CD8-positive, alpha-beta memory T cell (primary cell): ENCODE data around the gene GLUL. TPM values are rescaled to one million over a fixed set of nuclear protein-coding genes. Genes with fewer than 3 reads are reported as not detected.

Experiments
- CTCF ChIA-PET: fragments of 350-600 bp; sonication (Branson Sonifier 250); formaldehyde crosslinking; loops from one replicate; lab custom pipeline; 2021; ENCODE audit warnings: antibody characterized with exemption; lab: Charles Lee
- POLR2A ChIA-PET: fragments of 350-600 bp; sonication (Branson Sonifier 250); formaldehyde crosslinking; loops from one replicate; lab custom pipeline; 2021; ENCODE audit warnings: antibody characterized with exemption; lab: Charles Lee
- DNase-seq, 5 donors: peaks; one replicate each; pipeline versions ENCODE4 v3.0.0 to v3.0.0-alpha.2; 2020 to 2022; ENCODE audit warnings: mixed read lengths in 1 of 5
- H3K27ac ChIP-seq: one replicate; pipeline ENCODE4 v1.7.0; 2013; ENCODE audit warnings: low read depth, mild to moderate bottlenecking, low read length, moderate library complexity
- H3K27me3 ChIP-seq: 2 replicates; pipeline ENCODE4 v1.7.0; 2013; ENCODE audit warnings: low read length, mild to moderate bottlenecking; ENCODE audit not compliant: insufficient read depth, poor library complexity, severe bottlenecking
- H3K36me3 ChIP-seq: 2 replicates; pipeline ENCODE4 v1.7.0; 2013; ENCODE audit warnings: mild to moderate bottlenecking, low read length, moderate library complexity; ENCODE audit not compliant: insufficient read depth
- H3K4me1 ChIP-seq: 2 replicates; pipeline ENCODE4 v1.7.0; 2013; ENCODE audit warnings: mild to moderate bottlenecking, low read length, moderate library complexity; ENCODE audit not compliant: insufficient read depth
- H3K4me3 ChIP-seq: 2 replicates; pipeline ENCODE4 v1.7.0; 2013; ENCODE audit warnings: mild to moderate bottlenecking, low read length
- H3K9me3 ChIP-seq: 2 replicates; pipeline ENCODE4 v1.7.0; 2013; ENCODE audit warnings: mild to moderate bottlenecking, low read length
- H3K27ac Mint-ChIP-seq, 8 donors: one replicate each; pipeline ENCODE4 v1.8.0; 2020 to 2021; ENCODE audit warnings: mixed read lengths in 8 of 8, mild to moderate bottlenecking in 6 of 8, inconsistent platforms in 3 of 8, moderate library complexity in 3 of 8
- H3K27me3 Mint-ChIP-seq, 2 donors: one replicate each; pipeline ENCODE4 v1.8.0; 2020 to 2021; ENCODE audit warnings: mixed read lengths in 2 of 2, mild to moderate bottlenecking in 1 of 2, moderate library complexity in 1 of 2
- H3K36me3 Mint-ChIP-seq, 3 donors: one replicate each; pipeline ENCODE4 v1.8.0; 2020 to 2021; ENCODE audit warnings: mixed read lengths in 3 of 3, inconsistent platforms in 1 of 3, mild to moderate bottlenecking in 1 of 3
- H3K4me1 Mint-ChIP-seq, 3 donors: one replicate each; pipeline ENCODE4 v1.8.0; 2020 to 2021; ENCODE audit warnings: mixed read lengths in 3 of 3, inconsistent platforms in 1 of 3, mild to moderate bottlenecking in 1 of 3
- H3K4me3 Mint-ChIP-seq, 7 donors: one replicate each; pipeline ENCODE4 v1.8.0; 2020 to 2021; ENCODE audit warnings: mixed read lengths in 7 of 7, mild to moderate bottlenecking in 6 of 7, moderate library complexity in 4 of 7, inconsistent platforms in 2 of 7
- H3K9me3 Mint-ChIP-seq, 5 donors: one replicate each; pipeline ENCODE4 v1.8.0; 2020 to 2022; ENCODE audit warnings: mixed read lengths in 5 of 5, mild to moderate bottlenecking in 3 of 5, moderate library complexity in 2 of 5, inconsistent platforms in 1 of 5
- polyA plus RNA-seq: library from polyadenylated mRNA; unstranded; fragments of 300-500 nt; fragmentation: Illumina TruSeq; gene quantifications from one replicate; pipeline ENCODE4 v1.2.3, GENCODE V29; 2021
- total RNA-seq, 2 experiments: library from RNA; stranded (reverse); gene quantifications; one replicate each; pipeline ENCODE4 v1.2.3, GENCODE V29; 2021

Gene GLUL
- total and polyA plus RNA-seq, 3 experiments from 2014 or later, result 31.2 to 62.9 (median 32.7) TPM

- peaks cover 3% of the 10 kb centered on the region for H3K27me3 ChIP-seq
- H3K36me3 ChIP-seq, result no peaks in the 10 kb centered on the region
- Mint-ChIP-seq H3K27me3 (peaks cover 19 to 41% of the 10 kb centered on the region in 2 donors), H3K27ac (no peak overlapping the region), H3K9me3 (peaks cover 0 to 10% (median 6%) of the 10 kb centered on the region in 5 donors), H3K4me1 (no peaks in the 10 kb centered on the region), H3K4me3 (no peak overlapping the region), H3K36me3 (no peaks in the 10 kb centered on the region)
- H3K27ac ChIP-seq, result no peak overlapping the region
- H3K9me3 ChIP-seq, result no peaks in the 10 kb centered on the region
- POLR2A ChIA-PET, result no interaction called here
- no peak overlapping the region for H3K4me3 ChIP-seq
- CTCF ChIA-PET, result interaction anchor here (1.3 kb wide), 1 partner anchor 9 kb away, joined by 5 read pairs; no protein-coding TSS in a partner anchor
- no peaks in the 10 kb centered on the region for H3K4me1 ChIP-seq
- DNase-seq, result no peak
These were observed 14.0 kb upstream of the GLUL start for GRCh38 chr1:182405578-182405977.

- Mint-ChIP-seq H3K27me3 (peaks cover 19 to 36% of the 10 kb centered on the region in 2 donors), H3K36me3 (no peaks in the 10 kb centered on the region), H3K4me1 (no peaks in the 10 kb centered on the region), H3K9me3 (peaks cover 0 to 10% (median 6%) of the 10 kb centered on the region in 5 donors), H3K4me3 (no peak overlapping the region), H3K27ac (no peak overlapping the region)
- no peaks in the 10 kb centered on the region for H3K36me3 ChIP-seq
- no peak for DNase-seq
- no peaks in the 10 kb centered on the region for H3K9me3 ChIP-seq
- peaks cover 3% of the 10 kb centered on the region for H3K27me3 ChIP-seq
- ChIA-PET CTCF (interaction anchor here (1.3 kb wide), 1 partner anchor 8 kb away, joined by 5 read pairs; no protein-coding TSS in a partner anchor), POLR2A (no interaction called here)
- no peak overlapping the region for H3K4me3 ChIP-seq
- H3K4me1 ChIP-seq, result no peaks in the 10 kb centered on the region
- no peak overlapping the region for H3K27ac ChIP-seq
These were observed 13.2 kb upstream of the GLUL start for GRCh38 chr1:182404781-182405180.

- Histone ChIP-seq H3K9me3 (no peaks in the 10 kb centered on the region), H3K4me3 (no peak within 1 kb of the TSS), H3K27ac (no peak within 1 kb of the TSS), H3K4me1 (peaks cover 5% of the 10 kb centered on the region), H3K27me3 (no peaks in the 10 kb centered on the region), H3K36me3 (no peaks in the 10 kb centered on the region)
- peaks cover 0 to 4% (median 2%) of the 10 kb centered on the region in 5 donors for H3K9me3 Mint-ChIP-seq
- peaks cover 4 to 5% (median 4%) of the 10 kb centered on the region in 3 donors for H3K4me1 Mint-ChIP-seq
- no peak for DNase-seq
- H3K27ac Mint-ChIP-seq, result no peak within 1 kb of the TSS
- H3K36me3 Mint-ChIP-seq, result no peaks in the 10 kb centered on the region
- POLR2A ChIA-PET, result no interaction called here
- no peak within 1 kb of the TSS for H3K4me3 Mint-ChIP-seq
- CTCF ChIA-PET, result interaction anchor here (1.1 to 2.4 kb wide), 2 partner anchors 257 to 315 kb away, joined by 3 to 17 read pairs; no protein-coding TSS in a partner anchor
- H3K27me3 Mint-ChIP-seq, result peaks cover 7 to 19% of the 10 kb centered on the region in 2 donors
These were observed 9.0 kb upstream of the GLUL start, which contains the start of gene TEDDM1 for GRCh38 chr1:182400567-182400966. Gene TEDDM1 (minus strand): TSS chr1:182400667. CDS start chr1:182400485, 182 bp downstream.

GRCh38 chr1:182397653-182398393, 6.2 kb upstream of the GLUL start:
- H3K4me1 ChIP-seq, result peaks cover 5% of the 10 kb centered on the region
- peaks cover 4 to 19% of the 10 kb centered on the region in 2 donors for H3K27me3 Mint-ChIP-seq
- no peak overlapping the region for H3K27ac ChIP-seq
- CTCF ChIA-PET, result interaction anchor here (1.2 to 3.2 kb wide), 6 partner anchors 10 to 317 kb away, joined by 3 to 113 read pairs (median 6); no protein-coding TSS in a partner anchor
- H3K27ac Mint-ChIP-seq, result no peak overlapping the region
- H3K27me3 ChIP-seq, result no peaks in the 10 kb centered on the region
- no peak overlapping the region for H3K4me3 Mint-ChIP-seq
- peaks cover 4 to 6% (median 4%) of the 10 kb centered on the region in 3 donors for H3K4me1 Mint-ChIP-seq
- H3K9me3 Mint-ChIP-seq, result no peaks in the 10 kb centered on the region
- no peaks in the 10 kb centered on the region for H3K36me3 Mint-ChIP-seq
- no peak overlapping the region for H3K4me3 ChIP-seq
- H3K9me3 ChIP-seq, result no peaks in the 10 kb centered on the region
- no peak for DNase-seq
- POLR2A ChIA-PET, result no interaction called here
- H3K36me3 ChIP-seq, result no peaks in the 10 kb centered on the region

- Histone ChIP-seq H3K27ac (no peak overlapping the region), H3K27me3 (no peaks in the 10 kb centered on the region), H3K9me3 (no peaks in the 10 kb centered on the region), H3K4me3 (no peak overlapping the region), H3K36me3 (no peaks in the 10 kb centered on the region), H3K4me1 (peaks cover 9% of the 10 kb centered on the region)
- Mint-ChIP-seq H3K4me3 (no peak overlapping the region), H3K36me3 (no peaks in the 10 kb centered on the region), H3K9me3 (no peaks in the 10 kb centered on the region), H3K27ac (no peak overlapping the region), H3K4me1 (peaks cover 13 to 15% (median 14%) of the 10 kb centered on the region in 3 donors), H3K27me3 (peaks cover 7 to 22% of the 10 kb centered on the region in 2 donors)
- POLR2A ChIA-PET, result interaction anchor here (1.6 kb wide), 1 partner anchor 252 kb away, joined by 8 read pairs; no protein-coding TSS in a partner anchor
- no peak for DNase-seq
- CTCF ChIA-PET, result interaction anchor here (1.1 to 3.2 kb wide), 10 partner anchors 9 to 315 kb away, joined by 3 to 113 read pairs (median 6); no protein-coding TSS in a partner anchor
These were observed 4.3 kb upstream of the GLUL start for GRCh38 chr1:182395906-182396305.

- ChIA-PET POLR2A (interaction anchor here (0.7 kb wide), 1 partner anchor 251 kb away, joined by 6 read pairs; no protein-coding TSS in a partner anchor), CTCF (interaction anchor here (3.2 kb wide), 1 partner anchor 251 kb away, joined by 18 read pairs; no protein-coding TSS in a partner anchor)
- H3K27me3 ChIP-seq, result no peaks in the 10 kb centered on the region
- peak overlapping the region; percentile 22 for H3K27ac ChIP-seq
- Mint-ChIP-seq H3K27me3 (peaks cover 8 to 31% of the 10 kb centered on the region in 2 donors), H3K4me3 (peak overlapping the region in 2 of 7 donors; percentile 28 to 85), H3K36me3 (no peaks in the 10 kb centered on the region), H3K27ac (peak overlapping the region in 1 of 8 donors; percentile 63), H3K9me3 (no peaks in the 10 kb centered on the region), H3K4me1 (peaks cover 25 to 29% (median 29%) of the 10 kb centered on the region in 3 donors)
- H3K9me3 ChIP-seq, result no peaks in the 10 kb centered on the region
- no peak for DNase-seq
- H3K36me3 ChIP-seq, result no peaks in the 10 kb centered on the region
- peaks cover 15% of the 10 kb centered on the region for H3K4me1 ChIP-seq
- H3K4me3 ChIP-seq, result no peak overlapping the region
These were observed 2.6 kb upstream of the GLUL start for GRCh38 chr1:182394055-182394775.

- Mint-ChIP-seq H3K27me3 (peaks cover 6 to 31% of the 10 kb centered on the region in 2 donors), H3K4me3 (peak overlapping the region; percentile 78 to 94 (median 88))
These were observed 749 bp upstream of the GLUL start for GRCh38 chr1:182392050-182393028.

More at GRCh38 chr1:182392050-182393028, 749 bp upstream of the GLUL start:
- no peaks in the 10 kb centered on the region for H3K9me3 Mint-ChIP-seq
- Histone ChIP-seq H3K27ac (peak overlapping the region; percentile 82), H3K4me1 (peaks cover 15% of the 10 kb centered on the region), H3K27me3 (no peaks in the 10 kb centered on the region), H3K36me3 (peaks cover 4% of the 10 kb centered on the region), H3K4me3 (peak overlapping the region; percentile 69), H3K9me3 (no peaks in the 10 kb centered on the region)
- ChIA-PET CTCF (interaction anchor here (0.8 to 3.2 kb wide), 3 partner anchors 249 to 311 kb away, joined by 4 to 18 read pairs (median 4); no protein-coding TSS in a partner anchor), POLR2A (interaction anchor here (0.8 kb wide), 1 partner anchor 249 kb away, joined by 4 read pairs; no protein-coding TSS in a partner anchor)
- H3K4me1 Mint-ChIP-seq, result peaks cover 32 to 43% (median 37%) of the 10 kb centered on the region in 3 donors
- peaks cover 0 to 5% (median 0%) of the 10 kb centered on the region in 3 donors for H3K36me3 Mint-ChIP-seq
- peak overlapping the region in 5 of 8 donors; percentile 37 to 70 (median 55) for H3K27ac Mint-ChIP-seq
- DNase-seq, result peak in 2 of 5 donors; percentile 11 to 43
